GM18505 (cell line): ENCODE data around the gene OR8B3.

Experiments used
- ATAC-seq: cut with Tn5 transposase; IDR thresholded peaks from one replicate; pipeline ENCODE4 v1.9.1; 2021; ENCODE audit not compliant: unreplicated experiment
- POLR2A ChIP-seq: IDR thresholded peaks from 4 replicates; pipeline ENCODE4 v1.6.1; 2011; ENCODE audit warnings: borderline replicate concordance; ENCODE audit not compliant: insufficient read depth, insufficient read length; ENCODE audit errors: extremely low read depth

OR8B3 gene

GRCh38 chr11:124398924-124399323 is at the start of gene OR8B3:
Gene OR8B3 (minus strand): TSS chr11:124399024. CDS start chr11:124397351, 1,673 bp downstream.
- ATAC-seq = no peak
- TF ChIP-seq POLR2A = no peak

DNA sequence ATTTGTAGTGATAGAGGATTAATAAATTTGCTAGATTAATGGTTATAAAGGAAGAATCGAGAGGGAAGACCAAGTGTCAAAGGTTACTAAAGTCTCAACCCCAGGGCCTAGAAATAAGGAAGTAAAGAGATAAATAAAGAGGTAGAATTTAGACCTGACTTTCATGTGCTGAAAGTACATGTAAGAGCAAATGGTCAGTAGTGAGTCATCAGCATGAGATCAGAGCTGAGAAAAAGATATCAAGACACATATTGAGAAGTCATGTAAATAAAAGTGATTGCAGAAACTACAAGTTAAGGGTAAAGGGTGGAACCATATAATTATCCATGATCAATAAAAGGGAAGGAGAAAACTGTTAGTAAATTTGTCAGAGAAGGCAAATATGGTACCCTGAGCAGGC is 48.1 kb upstream of the OR8B3 start:
- no peak for TF ChIP-seq POLR2A

DNA sequence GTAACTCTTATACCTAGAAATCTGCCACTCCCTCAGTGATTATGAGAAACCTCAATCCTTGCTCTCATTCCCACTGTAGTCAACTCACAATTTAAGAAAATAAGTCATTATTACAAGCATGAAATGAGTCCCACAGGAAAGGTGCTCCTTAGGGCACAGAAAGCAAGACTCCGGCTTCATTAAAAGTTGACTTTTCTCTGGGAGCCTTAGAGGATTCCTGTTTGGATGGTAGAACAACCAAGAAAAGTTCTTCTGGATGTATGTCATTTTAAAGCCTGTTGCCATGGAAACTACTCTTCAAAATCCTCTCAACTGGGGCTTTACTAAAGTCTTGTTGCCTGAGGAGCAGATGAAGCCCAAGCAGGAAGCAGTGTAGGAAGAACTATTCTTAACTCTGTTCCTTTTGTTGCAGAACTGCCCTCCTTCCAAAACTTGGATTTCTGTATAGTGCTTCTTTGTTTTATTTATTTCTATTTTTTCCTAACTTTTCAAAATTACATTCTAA is 46.9 kb upstream of the OR8B3 start, which contains the start of gene OR8B8:
OR8B8 (minus strand) TSS at position 51 of the 505 bp plus-strand sequence. CDS start 4,611 bp downstream, outside the sequence.
- no peak for ATAC-seq
- TF ChIP-seq POLR2A = no peak

More for the DNA sequence above, 48.1 kb upstream of the OR8B3 start:
- no peak for ATAC-seq

DNA sequence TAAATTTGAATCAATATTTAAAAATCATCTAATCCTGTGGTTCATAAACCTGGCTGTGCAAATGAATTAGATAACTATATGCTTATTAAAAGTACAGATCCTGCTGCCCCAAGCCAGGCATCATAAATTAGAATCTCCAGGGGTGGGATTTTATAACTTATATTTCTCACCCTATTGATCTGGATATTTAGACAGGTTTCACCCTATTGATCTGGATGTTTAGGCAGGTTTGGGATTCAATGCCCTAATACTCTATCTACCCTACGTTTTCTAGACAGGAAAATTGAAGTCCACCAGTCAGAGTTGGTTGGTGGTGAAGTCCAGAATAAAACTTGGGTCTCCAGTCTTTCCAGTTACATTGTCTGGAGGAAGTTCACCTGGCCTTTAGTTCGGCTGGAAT is 44.0 kb upstream of the OR8B3 start:
- TF ChIP-seq POLR2A = no peak
- no peak for ATAC-seq

DNA sequence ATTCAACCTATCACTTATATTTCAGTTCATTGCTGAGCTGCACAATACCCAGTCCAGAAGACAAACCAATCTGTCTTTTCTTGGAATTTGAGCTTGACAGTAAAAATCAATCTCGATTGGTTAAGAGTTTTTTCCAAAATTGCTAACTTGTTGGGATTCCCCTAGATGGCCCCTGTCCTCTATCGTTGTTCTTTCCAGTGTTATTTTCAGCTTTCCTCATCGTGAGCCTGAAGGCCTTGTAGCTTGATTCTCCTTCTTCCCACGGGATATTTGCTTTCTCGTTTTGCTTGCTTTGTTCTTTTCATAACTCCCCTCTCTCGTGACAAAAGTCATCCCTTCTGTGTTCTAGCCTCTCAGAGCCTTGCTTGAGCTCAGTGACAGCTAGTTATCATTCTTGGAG is 43.6 kb upstream of the OR8B3 start:
- ATAC-seq = no peak
- TF ChIP-seq POLR2A = no peak

GRCh38 chr11:124441519-124441918 is 42.7 kb upstream of the OR8B3 start:
- TF ChIP-seq POLR2A = no peak
- ATAC-seq = no peak

DNA sequence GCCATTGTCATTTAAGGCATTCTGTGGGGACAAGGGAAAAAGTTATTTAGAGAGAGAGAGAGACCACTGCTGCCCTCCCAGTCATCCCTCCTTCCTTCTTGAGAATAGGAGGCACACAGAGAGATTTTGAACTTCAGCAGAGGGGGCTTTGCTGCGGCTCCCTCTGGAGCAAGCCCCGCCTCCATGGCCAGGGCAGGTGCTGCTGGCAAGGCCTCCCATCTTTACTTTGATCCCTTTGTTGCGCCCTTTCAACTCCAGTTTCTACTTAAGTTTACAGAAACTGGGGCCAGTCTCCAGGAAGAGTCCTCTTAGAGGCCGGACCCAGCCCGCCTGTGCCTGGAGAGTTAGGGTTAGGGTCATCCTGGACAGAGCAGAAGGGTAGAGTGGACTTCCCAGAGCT is 42.3 kb upstream of the OR8B3 start:
- ATAC-seq = no peak
- no peak for TF ChIP-seq POLR2A

DNA sequence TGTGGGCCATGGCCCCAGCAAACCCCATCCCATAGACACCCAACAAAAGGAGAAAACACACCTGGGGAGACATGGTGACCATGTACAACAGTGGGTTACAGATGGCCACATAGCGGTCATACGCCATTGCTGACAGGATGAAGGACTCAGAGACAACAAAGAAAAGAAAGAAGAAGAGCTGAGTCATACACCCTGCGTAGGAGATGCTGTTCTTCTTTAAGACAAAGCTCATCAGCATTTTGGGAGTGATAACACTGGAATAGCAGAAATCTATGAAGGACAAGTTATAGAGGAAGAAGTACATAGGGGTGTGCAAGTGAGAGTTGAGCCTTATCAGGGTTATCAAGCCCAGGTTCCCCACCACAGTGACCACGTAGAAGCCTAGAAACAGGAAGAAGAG is 41.8 kb upstream of the OR8B3 start:
- TF ChIP-seq POLR2A = no peak
- no peak for ATAC-seq

- no peak for TF ChIP-seq POLR2A
- no peak for ATAC-seq
Measured at GRCh38 chr11:124434699-124435098, 35.9 kb upstream of the OR8B3 start.

- TF ChIP-seq POLR2A = no peak
- ATAC-seq = no peak
Measured at GRCh38 chr11:124429599-124429998, 30.8 kb upstream of the OR8B3 start.

DNA sequence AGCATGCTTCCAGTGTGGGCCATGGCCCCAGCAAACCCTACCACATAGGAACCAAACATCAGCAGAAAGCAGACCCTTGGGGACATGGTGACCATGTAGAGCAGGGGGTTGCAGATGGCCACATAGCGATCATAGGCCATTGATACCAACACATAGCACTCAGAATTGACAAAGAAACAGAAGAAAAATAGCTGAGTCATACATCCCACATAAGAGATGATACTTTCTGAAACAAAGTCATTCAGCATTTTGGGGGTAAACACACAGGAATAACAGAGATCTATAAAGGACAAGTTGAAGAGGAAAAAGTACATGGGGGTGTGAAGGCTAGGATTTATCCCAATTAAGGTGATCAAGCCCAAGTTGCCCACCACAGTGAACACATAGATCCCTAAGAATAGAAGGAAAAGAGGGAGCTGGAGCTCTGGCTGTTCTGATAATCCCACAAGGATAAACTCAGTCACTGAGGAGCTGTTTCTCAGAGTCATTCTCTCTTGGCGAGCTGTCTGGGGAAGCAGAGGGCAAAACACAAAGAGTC is 25.6 kb upstream of the OR8B3 start, which contains the start of gene OR8B4:
OR8B4 (minus strand) TSS at position 488 of the 538 bp plus-strand sequence; CDS start at position 488, 0 bp downstream.
- ATAC-seq = no peak
- TF ChIP-seq POLR2A = no peak

- TF ChIP-seq POLR2A = no peak
- no peak for ATAC-seq
Measured at GRCh38 chr11:124421043-124421442, 22.2 kb upstream of the OR8B3 start.

DNA sequence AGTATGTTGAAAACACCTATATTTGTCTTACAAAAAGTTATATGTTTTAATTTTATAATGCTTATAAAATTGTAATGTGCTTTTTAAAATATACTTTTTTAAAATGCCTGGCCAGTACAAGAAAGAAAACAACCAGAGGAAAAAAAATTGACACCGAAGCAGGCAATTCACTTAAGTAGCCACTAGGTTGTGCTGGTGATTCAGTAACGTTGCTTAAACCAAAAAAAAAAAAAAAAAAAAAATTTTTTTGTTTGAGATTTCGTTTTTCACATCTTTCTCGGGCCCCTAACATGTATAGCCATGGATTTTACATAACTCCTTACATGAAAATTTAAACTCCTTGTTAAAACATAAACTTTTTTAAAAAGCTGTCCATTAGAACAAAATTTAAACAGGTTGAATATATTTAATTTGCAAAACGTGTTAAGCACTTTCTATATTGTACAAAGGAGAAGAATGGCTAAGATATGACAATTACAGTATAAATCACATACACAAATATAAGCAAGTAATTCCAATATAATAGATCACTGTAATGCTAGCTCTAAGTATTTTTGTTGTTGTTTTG is 16.6 kb upstream of the OR8B3 start:
- no peak for TF ChIP-seq POLR2A
- ATAC-seq = no peak

DNA sequence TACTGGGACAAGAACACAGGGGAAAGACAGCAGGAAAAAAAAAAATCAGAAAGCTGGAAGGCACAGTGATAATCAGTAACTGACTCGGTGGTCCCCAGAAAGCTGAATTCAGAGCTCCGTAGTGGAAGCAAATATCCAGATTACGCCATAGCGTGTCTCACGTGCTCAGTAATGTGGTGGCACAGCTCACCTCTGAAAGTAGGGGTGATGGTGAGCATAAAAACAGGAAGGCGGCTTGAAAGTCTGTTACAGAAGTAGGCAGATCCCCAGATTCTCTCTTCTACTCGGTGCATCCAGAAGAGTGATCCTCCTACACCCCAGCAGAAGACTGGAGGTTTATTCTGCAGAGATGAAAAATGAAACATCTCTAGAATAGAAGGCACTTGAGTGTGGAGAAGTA is 11.1 kb upstream of the OR8B3 start:
- TF ChIP-seq POLR2A = no peak

More for the DNA sequence above, 11.1 kb upstream of the OR8B3 start:
- ATAC-seq = no peak
